Esophagus squamous epithelium (tissue), 5 donors: ENCODE data around the gene KIF21B. TPM values are rescaled to one million over a fixed set of nuclear protein-coding genes. Genes with fewer than 3 reads are reported as not detected.

Source experiments
- DNase-seq: peaks from one replicate; lab custom pipeline; 2025; lab: John Stamatoyannopoulos, UW
- H3K27ac ChIP-seq, 4 donors: fragments of 200-600 bp; sonication (generic); one replicate each; pipeline ENCODE4 v1.5.1; 2016 to 2019; ENCODE audit warnings: mild to moderate bottlenecking in 1 of 4
- H3K27me3 ChIP-seq, 4 donors: fragments of 200-600 bp; sonication (generic); 1 replicate in 3 of 4; 2 replicates in 1 of 4; pipeline versions ENCODE4 v1.5.1 to v1.6.0; 2017 to 2021; ENCODE audit warnings: antibody characterized with exemption in 1 of 4
- H3K36me3 ChIP-seq, 3 donors: fragments of 200-600 bp; sonication (generic); one replicate each; pipeline ENCODE4 v1.5.1; 2016 to 2019
- H3K4me1 ChIP-seq, 3 donors: fragments of 200-600 bp; sonication (generic); one replicate each; pipeline ENCODE4 v1.5.1; 2017 to 2019
- H3K4me3 ChIP-seq, 4 donors: fragments of 200-600 bp; sonication (generic); 1 replicate in 3 of 4; 2 replicates in 1 of 4; pipeline ENCODE4 v1.5.1; 2016 to 2019; ENCODE audit warnings: mild to moderate bottlenecking in 2 of 4, moderate library complexity in 1 of 4
- H3K9me3 ChIP-seq, 3 donors: fragments of 200-600 bp; sonication (generic); one replicate each; pipeline ENCODE4 v1.5.1; 2016 to 2019
- POLR2A ChIP-seq, 4 donors: fragments of 450-650 bp; IDR thresholded peaks; one replicate each; pipeline ENCODE4 v1.6.1; 2017; ENCODE audit warnings: antibody characterized with exemption in 4 of 4, mild to moderate bottlenecking in 4 of 4, moderate library complexity in 3 of 4
- WGBS, 2 donors: methylation state at CpG; one replicate each; pipeline ENCODE4 v1.1.5; 2018; 5-methylcytosine and 5-hydroxymethylcytosine counted together
- intact Hi-C: fragments of 100-400 bp; cut with DNase I; formaldehyde crosslinking; loops from one replicate; pipeline ENCODE4 v1.15.0; 2022
- total RNA-seq, 4 donors: library from RNA; depleted of rRNA; stranded (reverse); fragments of >200 nt; gene quantifications; one replicate each; pipeline ENCODE4 v1.1.0, GENCODE V29; 2016
- TF ChIP-seq, protein P1 (sequence below), 6 experiments: fragments of 450-650 bp in 4 of 6; fragments of 200-600 bp in 2 of 6; sonication (generic) in 2 of 6; IDR thresholded peaks; one replicate each; pipeline ENCODE4 v1.5.1; 2016 to 2019; ENCODE audit warnings: antibody characterized with exemption in 6 of 6, mild to moderate bottlenecking in 4 of 6, moderate library complexity in 4 of 6
- donor health status: DM: yes; HTN: yes; CAD: no.

The KIF21B gene
- total RNA-seq, 4 donors from 2014 or later, result 0.53 to 2.1 (median 1.0) TPM

- no peaks in the 10 kb centered on the region for H3K9me3 ChIP-seq
- no peak for DNase-seq
- H3K27me3 ChIP-seq, result peaks cover 0 to 73% (median 0%) of the 10 kb centered on the region in 4 donors
- no peak overlapping the region for H3K27ac ChIP-seq
- intact Hi-C loops, result no loop called here
- peak overlapping the region in 1 of 4 donors; percentile 33 for H3K4me3 ChIP-seq
- no peaks in the 10 kb centered on the region for H3K36me3 ChIP-seq
- WGBS, 2 donors, result 55 to 70% methylated on average over 2 to 23 of the region's 33 CpGs
- TF ChIP-seq, protein P1, sequence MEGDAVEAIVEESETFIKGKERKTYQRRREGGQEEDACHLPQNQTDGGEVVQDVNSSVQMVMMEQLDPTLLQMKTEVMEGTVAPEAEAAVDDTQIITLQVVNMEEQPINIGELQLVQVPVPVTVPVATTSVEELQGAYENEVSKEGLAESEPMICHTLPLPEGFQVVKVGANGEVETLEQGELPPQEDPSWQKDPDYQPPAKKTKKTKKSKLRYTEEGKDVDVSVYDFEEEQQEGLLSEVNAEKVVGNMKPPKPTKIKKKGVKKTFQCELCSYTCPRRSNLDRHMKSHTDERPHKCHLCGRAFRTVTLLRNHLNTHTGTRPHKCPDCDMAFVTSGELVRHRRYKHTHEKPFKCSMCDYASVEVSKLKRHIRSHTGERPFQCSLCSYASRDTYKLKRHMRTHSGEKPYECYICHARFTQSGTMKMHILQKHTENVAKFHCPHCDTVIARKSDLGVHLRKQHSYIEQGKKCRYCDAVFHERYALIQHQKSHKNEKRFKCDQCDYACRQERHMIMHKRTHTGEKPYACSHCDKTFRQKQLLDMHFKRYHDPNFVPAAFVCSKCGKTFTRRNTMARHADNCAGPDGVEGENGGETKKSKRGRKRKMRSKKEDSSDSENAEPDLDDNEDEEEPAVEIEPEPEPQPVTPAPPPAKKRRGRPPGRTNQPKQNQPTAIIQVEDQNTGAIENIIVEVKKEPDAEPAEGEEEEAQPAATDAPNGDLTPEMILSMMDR (IDR thresholded peaks at IDR 0.05), result no peak
- TF ChIP-seq POLR2A (IDR thresholded peaks at IDR 0.05), result no peak
- H3K4me1 ChIP-seq, result peaks cover 0 to 53% (median 10%) of the 10 kb centered on the region in 3 donors
Measured at GRCh38 chr1:201013991-201014815, 9.3 kb downstream of the KIF21B start.

DNA sequence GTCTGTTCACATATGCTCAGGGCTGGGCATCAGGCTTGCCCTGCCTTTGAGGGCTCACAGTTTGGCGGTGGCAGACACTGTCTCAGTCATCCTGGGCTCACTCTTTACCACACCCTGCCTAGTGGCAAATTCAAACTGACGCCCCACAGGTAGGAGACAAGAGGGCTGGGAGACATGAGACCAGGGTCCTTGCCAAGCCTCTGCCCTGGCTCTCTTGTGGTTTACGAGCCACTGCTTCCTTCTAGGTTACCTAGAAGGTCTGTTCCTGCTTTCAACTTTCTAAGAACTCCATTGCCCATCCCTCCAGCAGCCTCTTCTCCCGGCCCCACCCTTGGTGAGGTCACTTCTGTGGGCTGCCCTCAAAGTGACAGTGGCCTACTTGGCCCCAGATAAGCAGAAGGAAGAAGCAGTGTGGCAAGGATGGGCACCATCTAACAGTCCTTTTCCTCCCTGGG, 10.5 kb downstream of the KIF21B start:
- H3K9me3 ChIP-seq, result no peaks in the 10 kb centered on the region
- WGBS, 2 donors, result 49 to 55% methylated on average over 3 to 4 of the region's 4 CpGs
- H3K27me3 ChIP-seq, result peaks cover 0 to 72% (median 0%) of the 10 kb centered on the region in 4 donors
- peaks cover 0 to 48% (median 10%) of the 10 kb centered on the region in 3 donors for H3K4me1 ChIP-seq
- H3K27ac ChIP-seq, result no peak overlapping the region
- no peaks in the 10 kb centered on the region for H3K36me3 ChIP-seq
- no peak for DNase-seq
- no peak overlapping the region for H3K4me3 ChIP-seq
- TF ChIP-seq, protein P1 (IDR thresholded peaks at IDR 0.05), result no peak
- no peak for TF ChIP-seq POLR2A (IDR thresholded peaks at IDR 0.05)
- intact Hi-C loops, result no loop called here

GRCh38 chr1:201011616-201012015, 11.9 kb downstream of the KIF21B start:
- Histone ChIP-seq H3K4me1 (peaks cover 0 to 39% (median 9%) of the 10 kb centered on the region in 3 donors), H3K36me3 (no peaks in the 10 kb centered on the region), H3K9me3 (no peaks in the 10 kb centered on the region), H3K27me3 (peaks cover 0 to 59% (median 0%) of the 10 kb centered on the region in 4 donors), H3K4me3 (no peak overlapping the region), H3K27ac (no peak overlapping the region)
- no peak for DNase-seq
- intact Hi-C loops, result no loop called here
- WGBS, 2 donors, result 55 to 78% methylated on average over 3 of the region's 3 CpGs
- TF ChIP-seq, protein P1 (IDR thresholded peaks at IDR 0.05), result no peak
- no peak for TF ChIP-seq POLR2A (IDR thresholded peaks at IDR 0.05)

- H3K4me1 ChIP-seq, result peaks cover 0 to 24% (median 2%) of the 10 kb centered on the region in 3 donors
- no peak for DNase-seq
- H3K9me3 ChIP-seq, result no peaks in the 10 kb centered on the region
- no peaks in the 10 kb centered on the region for H3K36me3 ChIP-seq
- peaks cover 0 to 44% (median 0%) of the 10 kb centered on the region in 4 donors for H3K27me3 ChIP-seq
- no peak overlapping the region for H3K4me3 ChIP-seq
- 74 to 95% methylated on average over 4 of the region's 11 CpGs for WGBS, 2 donors
- intact Hi-C loops, result no loop called here
- TF ChIP-seq, protein P1 (IDR thresholded peaks at IDR 0.05), result no peak
- TF ChIP-seq POLR2A (IDR thresholded peaks at IDR 0.05), result no peak
- H3K27ac ChIP-seq, result no peak overlapping the region
Measured at GRCh38 chr1:201009962-201010645, 13.4 kb downstream of the KIF21B start.
